GM21528 (cell line): Measurements from ENCODE around the gene EIF4E2.
"Not testable (repeated sequence)": the region's sequence is repeated elsewhere in the genome, so short reads cannot be mapped to it uniquely, and the experiment has no call there.

Source experiments
- ATAC-seq: cut with Tn5 transposase; IDR thresholded peaks from one replicate; pipeline ENCODE4 v1.9.1; 2021; ENCODE audit warnings: mild to moderate bottlenecking, moderate library complexity; ENCODE audit not compliant: unreplicated experiment, low FRiP score

Gene EIF4E2

DNA sequence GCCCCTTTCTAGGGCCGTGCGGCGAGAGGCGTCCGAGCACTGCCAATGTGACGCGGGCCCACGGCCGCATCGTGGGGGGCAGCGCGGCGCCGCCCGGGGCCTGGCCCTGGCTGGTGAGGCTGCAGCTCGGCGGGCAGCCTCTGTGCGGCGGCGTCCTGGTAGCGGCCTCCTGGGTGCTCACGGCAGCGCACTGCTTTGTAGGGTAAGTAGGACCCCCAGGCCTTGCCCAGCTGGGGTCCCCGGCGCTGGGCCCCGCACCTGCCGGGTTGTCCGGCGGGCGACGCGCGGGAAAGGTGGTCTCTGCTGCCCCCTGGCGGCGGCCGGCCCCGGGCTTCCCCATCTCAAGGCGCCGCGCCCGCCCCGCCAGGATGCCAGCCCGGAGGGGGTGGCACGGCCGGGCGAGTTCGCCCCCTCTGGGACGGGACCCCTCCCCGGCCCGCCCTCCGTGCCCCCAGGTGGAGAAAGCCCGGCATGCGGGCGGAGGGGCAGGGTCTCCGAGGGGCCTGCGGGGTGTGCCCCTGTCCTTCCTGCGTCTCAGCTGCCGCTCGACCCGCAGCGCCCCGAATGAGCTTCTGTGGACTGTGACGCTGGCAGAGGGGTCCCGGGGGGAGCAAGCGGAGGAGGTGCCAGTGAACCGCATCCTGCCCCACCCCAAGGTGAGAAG, 28.4 kb upstream of the EIF4E2 start:
- no peak for ATAC-seq

DNA sequence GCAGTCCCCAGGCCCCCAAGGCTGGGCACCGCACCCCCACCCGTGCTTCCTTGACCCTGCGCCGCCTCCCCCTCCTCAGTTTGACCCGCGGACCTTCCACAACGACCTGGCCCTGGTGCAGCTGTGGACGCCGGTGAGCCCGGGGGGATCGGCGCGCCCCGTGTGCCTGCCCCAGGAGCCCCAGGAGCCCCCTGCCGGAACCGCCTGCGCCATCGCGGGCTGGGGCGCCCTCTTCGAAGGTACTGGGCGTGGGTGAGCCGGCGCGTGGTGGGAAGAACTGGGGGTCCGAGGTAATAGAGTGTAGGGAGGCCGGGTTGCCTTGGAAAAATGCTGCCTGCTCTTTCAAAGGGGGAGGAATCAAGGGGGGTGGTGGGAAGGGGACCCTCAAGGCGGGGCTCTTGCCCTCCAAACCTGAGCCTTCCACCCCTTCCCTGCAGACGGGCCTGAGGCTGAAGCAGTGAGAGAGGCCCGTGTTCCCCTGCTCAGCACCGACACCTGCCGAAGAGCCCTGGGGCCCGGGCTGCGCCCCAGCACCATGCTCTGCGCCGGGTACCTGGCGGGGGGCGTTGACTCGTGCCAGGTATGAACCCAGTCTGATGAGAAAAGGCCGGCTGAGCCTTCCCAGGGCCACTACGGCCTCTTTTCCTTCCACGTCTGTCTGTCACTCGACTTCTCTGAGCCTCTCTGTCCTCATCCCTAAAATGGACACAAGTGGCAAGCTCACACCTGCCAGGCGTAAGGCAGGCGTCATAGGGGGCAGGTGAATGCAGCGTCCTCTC, 27.7 kb upstream of the EIF4E2 start:
- ATAC-seq = no peak

DNA sequence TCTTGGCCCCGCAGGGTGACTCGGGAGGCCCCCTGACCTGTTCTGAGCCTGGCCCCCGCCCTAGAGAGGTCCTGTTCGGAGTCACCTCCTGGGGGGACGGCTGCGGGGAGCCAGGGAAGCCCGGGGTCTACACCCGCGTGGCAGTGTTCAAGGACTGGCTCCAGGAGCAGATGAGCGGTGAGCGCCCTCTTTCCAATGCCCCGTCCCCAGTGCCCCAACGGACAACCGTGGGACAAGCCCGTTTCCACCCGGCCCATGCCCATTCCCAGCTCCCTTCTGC, 27.1 kb upstream of the EIF4E2 start:
- ATAC-seq = no peak

DNA sequence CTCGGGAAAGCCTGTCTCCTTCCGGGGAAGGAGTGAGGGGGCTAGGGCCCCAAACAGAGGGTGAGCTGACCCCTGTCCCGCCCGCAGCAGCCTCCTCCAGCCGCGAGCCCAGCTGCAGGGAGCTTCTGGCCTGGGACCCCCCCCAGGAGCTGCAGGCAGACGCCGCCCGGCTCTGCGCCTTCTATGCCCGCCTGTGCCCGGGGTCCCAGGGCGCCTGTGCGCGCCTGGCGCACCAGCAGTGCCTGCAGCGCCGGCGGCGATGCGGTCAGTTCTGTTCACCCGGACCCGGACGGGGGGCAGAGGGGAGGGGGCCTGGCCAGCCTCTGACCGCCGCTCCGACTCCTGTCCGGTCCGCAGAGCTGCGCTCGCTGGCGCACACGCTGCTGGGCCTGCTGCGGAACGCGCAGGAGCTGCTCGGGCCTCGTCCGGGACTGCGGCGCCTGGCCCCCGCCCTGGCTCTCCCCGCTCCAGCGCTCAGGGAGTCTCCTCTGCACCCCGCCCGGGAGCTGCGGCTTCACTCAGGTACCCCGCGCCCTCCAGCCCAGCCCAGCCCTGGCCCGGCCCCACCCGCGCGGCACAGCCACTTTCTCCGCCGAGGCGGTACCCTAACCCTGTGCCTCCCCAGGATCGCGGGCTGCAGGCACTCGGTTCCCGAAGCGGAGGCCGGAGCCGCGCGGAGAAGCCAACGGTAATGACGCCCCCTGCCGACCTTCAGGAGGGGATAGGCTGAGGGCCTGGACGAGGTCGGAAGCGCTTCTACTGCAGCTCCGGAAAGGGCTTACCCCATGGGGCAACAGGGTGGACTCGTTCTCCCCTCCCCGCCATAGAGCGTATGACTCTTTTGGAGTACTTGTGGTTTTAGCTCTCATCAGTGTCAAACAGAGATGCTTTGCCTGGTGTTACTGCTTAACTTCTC, 26.5 kb upstream of the EIF4E2 start:
- ATAC-seq = no peak

DNA sequence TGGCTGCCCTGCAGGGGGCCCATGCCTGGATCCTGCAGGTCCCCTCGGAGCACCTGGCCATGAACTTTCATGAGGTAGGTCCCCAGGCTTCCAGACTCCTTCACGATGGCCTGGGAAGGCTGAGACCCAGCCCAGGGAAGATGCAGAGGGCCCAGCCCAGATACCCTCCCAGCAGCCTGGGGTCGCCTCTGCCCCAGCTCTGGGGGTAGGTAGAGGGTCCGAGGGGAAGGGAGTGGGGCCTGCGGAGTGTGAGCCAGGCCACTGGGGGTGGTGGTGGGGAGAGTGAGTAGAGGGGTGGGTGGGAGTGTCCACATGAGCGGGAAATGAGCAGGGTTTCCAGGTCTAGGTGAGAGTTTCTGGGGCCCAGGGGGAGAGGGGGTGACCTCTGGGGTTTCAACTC, 25.7 kb upstream of the EIF4E2 start:
- ATAC-seq = no peak

DNA sequence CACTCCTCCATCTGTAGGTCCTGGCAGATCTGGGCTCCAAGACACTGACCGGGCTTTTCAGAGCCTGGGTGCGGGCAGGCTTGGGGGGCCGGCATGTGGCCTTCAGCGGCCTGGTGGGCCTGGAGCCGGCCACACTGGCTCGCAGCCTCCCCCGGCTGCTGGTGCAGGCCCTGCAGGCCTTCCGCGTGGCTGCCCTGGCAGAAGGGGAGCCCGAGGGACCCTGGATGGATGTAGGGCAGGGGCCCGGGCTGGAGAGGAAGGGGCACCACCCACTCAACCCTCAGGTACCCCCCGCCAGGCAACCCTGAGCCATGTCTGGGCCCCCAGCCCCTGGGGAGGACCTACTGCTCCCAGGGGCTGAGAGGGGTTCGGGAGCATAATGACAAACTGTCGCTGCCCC, 25.3 kb upstream of the EIF4E2 start:
- ATAC-seq = no peak

DNA sequence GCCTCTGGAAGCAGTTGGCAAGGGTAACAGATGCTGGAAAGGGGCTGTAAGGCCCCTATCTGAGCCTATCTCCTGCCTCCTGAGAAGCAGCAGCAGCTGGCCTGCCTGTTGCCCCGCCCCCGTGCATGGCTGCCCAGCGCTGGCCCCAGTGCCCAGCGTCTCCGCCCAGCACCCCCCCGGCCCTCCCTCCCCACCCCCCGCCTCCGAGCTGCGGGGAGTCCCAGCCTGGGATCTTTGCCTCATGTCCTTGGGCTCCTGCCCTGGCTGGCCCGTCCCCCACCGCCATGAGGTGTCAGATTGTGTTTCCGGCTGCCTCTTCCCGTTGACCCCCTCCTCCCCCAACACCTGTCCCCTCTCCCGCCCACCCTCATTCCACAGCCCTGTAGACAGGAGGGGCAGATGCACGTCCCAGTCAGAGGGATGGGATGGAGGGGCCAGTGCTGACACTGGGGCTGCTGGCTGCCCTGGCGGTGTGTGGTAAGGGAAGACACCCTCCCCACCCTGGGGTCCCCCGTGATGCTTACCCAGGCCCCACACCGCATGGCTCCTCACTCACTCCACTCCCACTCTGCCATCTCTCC, 24.6 kb upstream of the EIF4E2 start, which contains the start of gene CHRND:
Gene CHRND, plus strand, starts transcription at position 370 of the 581 bp plus-strand sequence. Its CDS starts 56 bp downstream, at position 426.
- ATAC-seq = no peak

DNA sequence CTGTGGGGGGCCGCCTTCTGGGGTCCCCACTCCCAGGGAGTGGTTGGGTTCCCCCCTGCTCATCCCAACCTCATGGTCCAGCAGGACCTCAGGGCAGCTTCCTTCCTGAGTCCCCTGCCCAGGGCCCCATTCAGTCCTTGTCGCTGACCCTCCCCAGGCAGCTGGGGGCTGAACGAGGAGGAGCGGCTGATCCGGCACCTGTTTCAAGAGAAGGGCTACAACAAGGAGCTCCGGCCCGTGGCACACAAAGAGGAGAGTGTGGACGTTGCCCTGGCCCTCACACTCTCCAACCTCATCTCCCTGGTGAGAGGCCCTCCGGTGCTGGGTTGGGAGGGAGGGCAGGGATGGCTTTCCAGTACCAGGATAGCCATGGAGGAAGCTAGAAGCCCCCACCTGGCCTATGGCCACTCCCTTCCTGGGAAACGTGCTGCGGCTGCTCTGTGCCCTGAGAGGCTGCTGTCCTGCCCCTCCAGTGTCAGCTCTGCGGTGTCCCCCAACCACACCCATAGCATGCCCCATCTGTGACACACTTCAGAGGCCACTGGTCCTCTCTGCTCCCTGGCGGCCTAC, 24.0 kb upstream of the EIF4E2 start:
- ATAC-seq = no peak

DNA sequence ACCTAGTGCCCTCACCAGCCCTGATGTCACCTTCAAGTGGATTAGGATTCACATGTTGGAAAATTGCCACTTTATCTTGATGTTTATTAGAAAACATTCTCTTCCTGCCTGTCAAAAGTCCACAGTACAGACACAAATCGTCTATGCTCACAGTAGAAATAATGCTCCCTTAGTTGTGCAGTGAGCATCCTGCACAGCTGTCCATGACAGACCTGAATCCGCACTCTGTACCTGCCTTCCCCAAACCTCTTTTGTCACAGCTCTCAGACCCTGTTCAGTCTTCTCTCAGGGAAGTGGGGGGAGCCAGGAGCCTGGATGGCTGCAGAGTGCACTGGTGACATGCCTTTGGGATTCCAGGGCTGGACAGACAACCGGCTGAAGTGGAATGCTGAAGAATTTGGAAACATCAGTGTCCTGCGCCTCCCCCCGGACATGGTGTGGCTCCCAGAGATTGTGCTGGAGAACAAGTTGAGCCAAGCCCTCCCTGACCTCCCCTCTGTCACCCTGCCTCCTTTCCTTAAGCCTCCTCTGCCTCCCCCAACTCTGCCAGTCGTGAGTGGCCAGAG, 22.5 kb upstream of the EIF4E2 start:
- no peak for ATAC-seq

DNA sequence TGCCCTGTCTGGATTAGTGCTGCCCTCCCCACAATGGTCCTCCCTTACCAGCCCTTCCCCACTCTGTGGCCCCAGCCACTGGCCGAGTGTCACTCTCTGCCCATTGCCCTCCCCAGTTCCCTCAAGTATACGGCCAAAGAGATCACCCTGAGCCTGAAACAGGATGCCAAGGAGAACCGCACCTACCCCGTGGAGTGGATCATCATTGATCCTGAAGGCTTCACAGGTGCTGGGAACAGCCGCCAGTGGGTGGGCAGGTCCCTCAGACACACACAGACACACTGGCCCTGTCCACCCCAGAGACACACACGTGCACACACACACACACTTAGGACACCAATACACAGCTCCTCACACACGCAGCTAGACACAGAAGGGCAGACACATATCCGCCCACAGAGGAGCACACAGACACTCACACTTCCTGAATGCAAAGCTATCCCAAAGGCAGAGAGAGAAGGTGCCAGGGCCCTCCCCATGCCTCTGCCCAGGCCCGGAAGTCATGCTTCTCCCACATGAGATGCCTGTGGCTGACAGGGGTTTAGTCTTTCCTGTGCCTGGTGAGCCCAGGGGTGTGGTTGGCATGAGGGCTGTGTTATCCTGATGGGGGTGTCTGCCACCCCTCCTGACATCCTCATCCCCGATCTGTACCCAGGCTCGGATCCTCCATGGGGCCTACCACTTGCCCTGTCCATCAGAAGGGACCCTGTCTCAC, 21.6 kb upstream of the EIF4E2 start:
- no peak for ATAC-seq

DNA sequence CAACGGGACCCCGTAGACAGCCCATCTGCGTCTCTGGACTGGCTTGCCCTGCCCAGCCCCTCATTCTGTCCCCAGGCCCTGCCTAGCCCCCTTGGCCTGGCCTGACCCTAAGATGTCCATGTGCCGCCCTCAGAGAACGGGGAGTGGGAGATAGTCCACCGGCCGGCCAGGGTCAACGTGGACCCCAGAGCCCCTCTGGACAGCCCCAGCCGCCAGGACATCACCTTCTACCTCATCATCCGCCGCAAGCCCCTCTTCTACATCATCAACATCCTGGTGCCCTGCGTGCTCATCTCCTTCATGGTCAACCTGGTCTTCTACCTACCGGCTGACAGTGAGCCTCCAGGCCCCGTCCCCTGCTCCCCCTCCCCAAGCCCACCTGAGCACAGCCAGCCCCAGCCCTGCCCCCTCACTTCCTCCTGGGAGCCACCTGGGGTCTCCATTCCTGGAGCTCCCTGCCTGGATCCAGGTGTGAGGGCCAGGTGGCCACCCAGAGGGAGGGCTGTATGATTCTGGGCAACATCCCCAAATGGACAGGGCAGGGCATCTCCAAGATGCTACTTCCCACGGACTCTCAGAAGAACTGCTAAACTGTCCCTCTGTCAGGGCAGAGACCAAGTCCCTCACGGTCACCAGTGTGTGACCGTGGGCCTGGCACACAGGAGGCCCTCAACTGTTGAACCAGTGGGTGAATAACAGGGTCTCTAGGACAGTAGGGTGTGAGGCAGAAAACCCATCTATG, 20.5 kb upstream of the EIF4E2 start:
- ATAC-seq = no peak

DNA sequence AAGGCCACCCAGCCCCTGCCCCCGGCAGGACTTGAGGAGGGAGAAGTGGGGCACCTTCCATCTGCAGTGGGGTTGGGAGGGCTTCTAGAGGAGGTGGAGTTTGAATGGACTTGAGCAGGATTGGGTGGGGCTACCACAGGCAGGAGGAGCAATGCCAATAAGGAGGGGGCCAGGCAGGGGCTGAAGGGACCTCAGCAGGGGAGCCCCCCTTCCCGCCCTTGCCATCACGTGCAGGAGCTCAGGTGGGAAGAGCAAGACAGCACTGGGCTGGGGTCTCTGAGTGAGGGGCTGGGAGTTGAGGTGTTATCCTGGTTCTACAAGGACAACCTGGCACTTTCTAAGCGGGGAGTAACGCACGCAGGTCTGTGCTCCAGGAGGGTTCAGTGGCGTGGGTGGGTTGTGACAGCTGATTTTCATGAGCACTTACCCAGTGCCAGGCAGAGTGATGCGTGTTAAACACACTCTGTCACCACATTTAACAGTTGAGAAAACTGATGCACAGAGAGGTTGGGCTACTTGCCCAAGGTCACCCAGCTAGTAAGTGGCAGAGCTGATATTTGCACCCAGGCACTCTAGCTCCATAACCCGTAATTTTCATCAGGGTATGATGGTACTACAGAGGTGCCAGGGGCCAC, 19.7 kb upstream of the EIF4E2 start:
- no peak for ATAC-seq

DNA sequence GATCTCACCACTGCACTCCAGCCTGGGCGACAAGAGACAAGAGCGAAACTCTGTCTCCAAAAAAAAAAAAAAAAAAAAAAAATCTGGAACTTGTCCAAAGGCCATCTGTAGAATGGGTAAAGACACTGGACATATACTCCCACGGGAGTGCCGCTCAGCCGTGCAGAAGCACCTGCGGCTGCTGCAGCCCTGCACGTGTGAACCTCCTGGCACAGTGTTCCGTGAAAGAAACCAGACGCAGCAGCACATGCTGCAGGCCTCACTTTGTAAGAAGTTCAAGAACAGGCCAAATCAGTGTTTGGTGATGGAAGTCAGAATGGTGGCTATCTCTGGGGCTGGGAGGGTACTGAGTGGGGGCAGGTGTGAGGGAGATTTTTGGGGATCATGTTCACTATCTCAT, 18.1 kb upstream of the EIF4E2 start:
- no peak for ATAC-seq

DNA sequence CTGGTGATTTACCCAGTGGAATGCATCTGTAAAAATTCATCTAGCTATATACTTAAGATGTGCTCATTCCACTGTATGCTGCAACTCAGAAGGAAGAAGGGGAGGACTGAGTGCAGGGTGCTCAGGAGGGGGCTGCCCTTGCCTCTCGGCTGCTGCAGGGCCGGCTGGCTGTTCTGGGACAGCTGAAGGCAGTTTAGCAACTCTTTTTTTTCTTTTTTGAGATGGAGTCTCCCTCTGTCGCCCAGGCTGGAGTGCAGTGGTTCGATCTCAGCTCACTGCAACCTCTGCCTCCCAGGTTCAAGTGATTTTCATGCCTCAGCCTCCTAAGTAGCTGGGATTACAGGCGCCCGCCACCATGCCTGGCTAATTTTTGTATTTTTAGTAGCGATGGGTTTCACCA, 17.7 kb upstream of the EIF4E2 start:
- ATAC-seq = not testable (repeated sequence)

DNA sequence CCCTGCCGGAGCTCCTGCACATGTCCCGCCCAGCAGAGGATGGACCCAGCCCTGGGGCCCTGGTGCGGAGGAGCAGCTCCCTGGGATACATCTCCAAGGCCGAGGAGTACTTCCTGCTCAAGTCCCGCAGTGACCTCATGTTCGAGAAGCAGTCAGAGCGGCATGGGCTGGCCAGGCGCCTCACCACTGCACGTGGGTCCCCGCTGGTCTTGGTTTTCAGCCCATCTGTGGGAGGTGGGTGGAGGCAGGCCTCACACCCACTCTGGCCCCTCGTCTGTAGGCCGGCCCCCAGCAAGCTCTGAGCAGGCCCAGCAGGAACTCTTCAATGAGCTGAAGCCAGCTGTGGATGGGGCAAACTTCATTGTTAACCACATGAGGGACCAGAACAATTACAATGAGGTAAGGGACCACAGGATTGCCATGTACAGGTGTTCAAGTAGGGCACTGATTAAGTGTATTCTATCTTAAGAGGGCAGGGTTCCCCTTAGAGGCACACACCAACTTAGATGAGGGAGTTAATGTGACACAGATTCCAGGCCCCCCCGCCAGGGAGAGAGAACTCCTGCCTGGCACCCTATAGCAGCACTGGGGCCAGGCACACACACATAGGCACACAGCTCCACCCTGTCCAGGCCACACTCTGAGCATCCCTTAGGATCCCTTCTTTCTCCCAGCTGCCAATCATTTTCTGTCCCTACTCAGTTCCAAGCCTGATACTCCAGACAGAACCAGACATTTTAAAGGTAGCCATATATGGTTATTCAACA, 16.4 kb upstream of the EIF4E2 start:
- no peak for ATAC-seq

DNA sequence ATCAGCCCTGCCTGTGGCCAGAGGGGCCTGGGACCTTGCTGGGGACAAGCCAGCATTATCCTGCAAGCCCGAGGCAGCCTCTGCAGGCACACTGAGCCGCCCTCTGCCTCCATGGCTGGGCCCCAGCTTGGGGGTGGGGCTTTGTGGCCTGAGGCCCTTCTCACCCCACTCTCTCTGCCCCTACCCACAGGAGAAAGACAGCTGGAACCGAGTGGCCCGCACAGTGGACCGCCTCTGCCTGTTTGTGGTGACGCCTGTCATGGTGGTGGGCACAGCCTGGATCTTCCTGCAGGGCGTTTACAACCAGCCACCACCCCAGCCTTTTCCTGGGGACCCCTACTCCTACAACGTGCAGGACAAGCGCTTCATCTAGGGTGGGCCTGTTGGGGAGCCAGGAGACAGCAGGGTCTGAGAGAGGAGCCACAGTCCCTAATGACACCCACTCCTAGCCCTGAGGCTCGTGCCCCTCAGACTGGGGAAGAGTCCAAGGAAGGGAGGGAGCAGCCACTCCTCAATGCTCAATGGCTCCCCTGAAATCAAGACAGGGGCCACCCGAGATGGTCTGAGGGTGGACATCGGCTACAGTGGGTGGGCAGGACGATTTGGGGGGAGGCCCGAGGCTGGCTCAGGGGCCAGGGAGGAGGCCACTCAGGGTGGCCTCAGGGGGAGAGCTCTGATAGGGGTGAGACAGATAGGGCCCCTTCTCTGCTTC, 15.4 kb upstream of the EIF4E2 start:
- no peak for ATAC-seq
